H1 (cell line): ENCODE data around the gene CAMTA2. TPM values are rescaled to one million over a fixed set of nuclear protein-coding genes. Genes with fewer than 3 reads are reported as not detected.
A peak's percentile ranks its signal among the peaks of the same experiment; 100 is the strongest.

Experiments used
- CBX8 ChIP-seq: fragments of 300-800, 300-1000 bp; sonication (generic); IDR thresholded peaks from 2 replicates; pipeline ENCODE4 v1.7.1; 2016; ENCODE audit warnings: low read depth, low read length, borderline replicate concordance
- CTBP2 ChIP-seq: IDR thresholded peaks from 2 replicates; pipeline ENCODE4 v1.7.0; 2011; ENCODE audit warnings: borderline replicate concordance, mild to moderate bottlenecking, moderate library complexity, mixed read lengths, low read length; ENCODE audit not compliant: insufficient read depth, insufficient read length
- EGR1 ChIP-seq: IDR thresholded peaks from 2 replicates; pipeline ENCODE4 v1.6.1; 2011; ENCODE audit warnings: low read depth, low read length, borderline replicate concordance
- KDM4A ChIP-seq: IDR thresholded peaks from one replicate; pipeline ENCODE4 v1.7.1; 2012; ENCODE audit warnings: low read depth, mild to moderate bottlenecking, moderate library complexity, low read length, inconsistent platforms; ENCODE audit not compliant: severe bottlenecking
- NANOG ChIP-seq: IDR thresholded peaks from 2 replicates; pipeline ENCODE4 v1.6.1; 2011; ENCODE audit warnings: low read length, low read depth, mild to moderate bottlenecking, inconsistent platforms; ENCODE audit not compliant: insufficient read depth, poor library complexity, severe bottlenecking
- POLR2A ChIP-seq, 2 experiments: IDR thresholded peaks; 1 replicate in 1 of 2; 2 replicates in 1 of 2; pipeline ENCODE4 v1.6.1; 2011; ENCODE audit warnings: low read depth in 2 of 2, low read length in 2 of 2, mild to moderate bottlenecking in 2 of 2; ENCODE audit errors: control extremely low read depth in 1 of 2
- SRF ChIP-seq: IDR thresholded peaks from 2 replicates; pipeline ENCODE4 v1.6.1; 2011; ENCODE audit warnings: mild to moderate bottlenecking, low read depth, low read length, moderate library complexity
- SUZ12 ChIP-seq: fragments of 200-600 bp; sonication (generic); IDR thresholded peaks from 2 replicates; pipeline ENCODE4 v1.6.1; 2012; ENCODE audit warnings: mild to moderate bottlenecking, inconsistent platforms, low read length, moderate library complexity, mixed read lengths
- TAF1 ChIP-seq: IDR thresholded peaks from 2 replicates; pipeline ENCODE4 v1.6.1; 2011; ENCODE audit warnings: mild to moderate bottlenecking, low read depth, low read length
- TEAD4 ChIP-seq: IDR thresholded peaks from 2 replicates; pipeline ENCODE4 v1.6.1; 2012; ENCODE audit warnings: low read depth, low read length, inconsistent platforms, mixed read lengths
- polyA plus RNA-seq, 7 experiments: library from polyadenylated mRNA; depleted of rRNA in 3 of 7; stranded (reverse) in 5 of 7; unstranded in 2 of 7; fragments of >200 nt in 5 of 7; fragments of 200-250 nt in 2 of 7; gene quantifications; 1 replicate in 5 of 7; 2 replicates in 1 of 7; 4 replicates in 1 of 7; pipeline versions ENCODE4 v1.2.1 to v1.2.3, GENCODE V29; 2011 to 2013; ENCODE audit warnings: missing spikeins in 2 of 7, mixed read lengths in 2 of 7
- total RNA-seq: library from RNA; stranded (reverse); fragmentation: NEBNext Ultra II Directional; extraction: Animal tissue kit (Norgen Biotek cat#: 25700); gene quantifications from 2 replicates; pipeline ENCODE4 v1.2.1, GENCODE V29; 2021
- TF ChIP-seq, protein P1 (sequence below): fragments of 300-600 bp; sonication (generic); IDR thresholded peaks from 2 replicates; pipeline ENCODE4 v1.7.1; 2012; ENCODE audit warnings: low read length, moderate library complexity, mild to moderate bottlenecking, inconsistent platforms; ENCODE audit not compliant: insufficient replicate concordance

The CAMTA2 gene
- total and polyA plus RNA-seq, 2 of the 8 experiments (the other 6 are each of a cell fraction or from before 2014, with no cell fraction given) = 5.5 to 12.0 TPM

DNA sequence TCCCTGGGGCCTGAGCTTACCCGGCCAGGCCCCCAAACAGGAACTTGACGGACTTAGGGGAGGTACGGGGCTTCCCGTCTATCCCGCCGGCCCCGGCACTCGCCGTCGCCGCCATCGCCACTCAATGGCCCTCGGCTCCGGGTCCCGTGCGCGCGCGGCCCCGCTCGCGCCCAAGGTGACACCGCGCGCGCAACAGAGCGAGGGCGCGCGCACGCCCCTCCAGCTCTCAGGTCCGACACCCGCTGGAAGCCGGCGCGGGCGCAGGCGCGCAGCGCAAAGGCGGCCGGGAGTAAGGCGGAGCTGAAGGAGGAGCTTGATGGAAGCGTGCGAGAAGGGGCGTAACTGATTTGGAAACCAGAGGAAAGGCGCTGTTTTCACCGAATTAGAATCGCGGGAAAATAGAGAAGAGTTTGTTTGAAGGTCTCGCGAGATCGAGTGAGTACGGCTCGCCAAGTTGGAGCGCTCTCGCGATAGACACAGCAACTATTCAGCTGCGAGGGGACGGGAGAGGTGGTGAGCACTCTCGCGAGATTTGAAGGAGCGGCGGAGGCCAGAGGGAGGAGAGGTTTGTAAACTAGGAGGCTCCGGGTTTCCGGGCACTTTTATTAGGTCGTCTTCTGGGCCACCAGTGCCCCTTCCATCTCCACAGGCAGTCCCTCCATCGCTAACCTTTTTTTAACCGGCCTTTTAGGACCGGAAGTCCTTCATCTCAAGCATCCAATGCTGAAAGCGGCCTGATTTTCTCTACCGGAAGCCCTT lies 47.5 kb downstream of the CAMTA2 start, which contains the start of the genes RNF167 and SLC25A11 (continued):
- TF ChIP-seq, protein P1, sequence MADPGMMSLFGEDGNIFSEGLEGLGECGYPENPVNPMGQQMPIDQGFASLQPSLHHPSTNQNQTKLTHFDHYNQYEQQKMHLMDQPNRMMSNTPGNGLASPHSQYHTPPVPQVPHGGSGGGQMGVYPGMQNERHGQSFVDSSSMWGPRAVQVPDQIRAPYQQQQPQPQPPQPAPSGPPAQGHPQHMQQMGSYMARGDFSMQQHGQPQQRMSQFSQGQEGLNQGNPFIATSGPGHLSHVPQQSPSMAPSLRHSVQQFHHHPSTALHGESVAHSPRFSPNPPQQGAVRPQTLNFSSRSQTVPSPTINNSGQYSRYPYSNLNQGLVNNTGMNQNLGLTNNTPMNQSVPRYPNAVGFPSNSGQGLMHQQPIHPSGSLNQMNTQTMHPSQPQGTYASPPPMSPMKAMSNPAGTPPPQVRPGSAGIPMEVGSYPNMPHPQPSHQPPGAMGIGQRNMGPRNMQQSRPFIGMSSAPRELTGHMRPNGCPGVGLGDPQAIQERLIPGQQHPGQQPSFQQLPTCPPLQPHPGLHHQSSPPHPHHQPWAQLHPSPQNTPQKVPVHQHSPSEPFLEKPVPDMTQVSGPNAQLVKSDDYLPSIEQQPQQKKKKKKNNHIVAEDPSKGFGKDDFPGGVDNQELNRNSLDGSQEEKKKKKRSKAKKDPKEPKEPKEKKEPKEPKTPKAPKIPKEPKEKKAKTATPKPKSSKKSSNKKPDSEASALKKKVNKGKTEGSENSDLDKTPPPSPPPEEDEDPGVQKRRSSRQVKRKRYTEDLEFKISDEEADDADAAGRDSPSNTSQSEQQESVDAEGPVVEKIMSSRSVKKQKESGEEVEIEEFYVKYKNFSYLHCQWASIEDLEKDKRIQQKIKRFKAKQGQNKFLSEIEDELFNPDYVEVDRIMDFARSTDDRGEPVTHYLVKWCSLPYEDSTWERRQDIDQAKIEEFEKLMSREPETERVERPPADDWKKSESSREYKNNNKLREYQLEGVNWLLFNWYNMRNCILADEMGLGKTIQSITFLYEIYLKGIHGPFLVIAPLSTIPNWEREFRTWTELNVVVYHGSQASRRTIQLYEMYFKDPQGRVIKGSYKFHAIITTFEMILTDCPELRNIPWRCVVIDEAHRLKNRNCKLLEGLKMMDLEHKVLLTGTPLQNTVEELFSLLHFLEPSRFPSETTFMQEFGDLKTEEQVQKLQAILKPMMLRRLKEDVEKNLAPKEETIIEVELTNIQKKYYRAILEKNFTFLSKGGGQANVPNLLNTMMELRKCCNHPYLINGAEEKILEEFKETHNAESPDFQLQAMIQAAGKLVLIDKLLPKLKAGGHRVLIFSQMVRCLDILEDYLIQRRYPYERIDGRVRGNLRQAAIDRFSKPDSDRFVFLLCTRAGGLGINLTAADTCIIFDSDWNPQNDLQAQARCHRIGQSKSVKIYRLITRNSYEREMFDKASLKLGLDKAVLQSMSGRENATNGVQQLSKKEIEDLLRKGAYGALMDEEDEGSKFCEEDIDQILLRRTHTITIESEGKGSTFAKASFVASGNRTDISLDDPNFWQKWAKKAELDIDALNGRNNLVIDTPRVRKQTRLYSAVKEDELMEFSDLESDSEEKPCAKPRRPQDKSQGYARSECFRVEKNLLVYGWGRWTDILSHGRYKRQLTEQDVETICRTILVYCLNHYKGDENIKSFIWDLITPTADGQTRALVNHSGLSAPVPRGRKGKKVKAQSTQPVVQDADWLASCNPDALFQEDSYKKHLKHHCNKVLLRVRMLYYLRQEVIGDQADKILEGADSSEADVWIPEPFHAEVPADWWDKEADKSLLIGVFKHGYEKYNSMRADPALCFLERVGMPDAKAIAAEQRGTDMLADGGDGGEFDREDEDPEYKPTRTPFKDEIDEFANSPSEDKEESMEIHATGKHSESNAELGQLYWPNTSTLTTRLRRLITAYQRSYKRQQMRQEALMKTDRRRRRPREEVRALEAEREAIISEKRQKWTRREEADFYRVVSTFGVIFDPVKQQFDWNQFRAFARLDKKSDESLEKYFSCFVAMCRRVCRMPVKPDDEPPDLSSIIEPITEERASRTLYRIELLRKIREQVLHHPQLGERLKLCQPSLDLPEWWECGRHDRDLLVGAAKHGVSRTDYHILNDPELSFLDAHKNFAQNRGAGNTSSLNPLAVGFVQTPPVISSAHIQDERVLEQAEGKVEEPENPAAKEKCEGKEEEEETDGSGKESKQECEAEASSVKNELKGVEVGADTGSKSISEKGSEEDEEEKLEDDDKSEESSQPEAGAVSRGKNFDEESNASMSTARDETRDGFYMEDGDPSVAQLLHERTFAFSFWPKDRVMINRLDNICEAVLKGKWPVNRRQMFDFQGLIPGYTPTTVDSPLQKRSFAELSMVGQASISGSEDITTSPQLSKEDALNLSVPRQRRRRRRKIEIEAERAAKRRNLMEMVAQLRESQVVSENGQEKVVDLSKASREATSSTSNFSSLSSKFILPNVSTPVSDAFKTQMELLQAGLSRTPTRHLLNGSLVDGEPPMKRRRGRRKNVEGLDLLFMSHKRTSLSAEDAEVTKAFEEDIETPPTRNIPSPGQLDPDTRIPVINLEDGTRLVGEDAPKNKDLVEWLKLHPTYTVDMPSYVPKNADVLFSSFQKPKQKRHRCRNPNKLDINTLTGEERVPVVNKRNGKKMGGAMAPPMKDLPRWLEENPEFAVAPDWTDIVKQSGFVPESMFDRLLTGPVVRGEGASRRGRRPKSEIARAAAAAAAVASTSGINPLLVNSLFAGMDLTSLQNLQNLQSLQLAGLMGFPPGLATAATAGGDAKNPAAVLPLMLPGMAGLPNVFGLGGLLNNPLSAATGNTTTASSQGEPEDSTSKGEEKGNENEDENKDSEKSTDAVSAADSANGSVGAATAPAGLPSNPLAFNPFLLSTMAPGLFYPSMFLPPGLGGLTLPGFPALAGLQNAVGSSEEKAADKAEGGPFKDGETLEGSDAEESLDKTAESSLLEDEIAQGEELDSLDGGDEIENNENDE = no peak
- TF ChIP-seq POLR2A (IDR thresholded peaks at IDR 0.05; ENCODE audit: control extremely low read depth in 1 of 2, low read depth in 2 of 2, low read length in 2 of 2) (peak; percentile 76 to 85), SUZ12 (no peak), CBX8 (no peak), TAF1 (peak; percentile 70), EGR1 (no peak), TEAD4 (no peak), SRF (no peak), KDM4A (peak; percentile 100), CTBP2 (no peak), NANOG (no peak)
